ENCODE results near the gene CRELD1. TPM values are rescaled to one million over a fixed set of nuclear protein-coding genes. Genes with fewer than 3 reads are reported as not detected.

The CRELD1 gene
- total and polyA plus RNA-seq, 2 of the 13 experiments (the other 11 are each of a cell fraction or from before 2014, with no cell fraction given) = 27.1 to 61.9 TPM

GRCh38 chr3:9955067-9955502 is 21.5 kb downstream of the CRELD1 start:
- Histone ChIP-seq H3K4me3 (replicated peaks in 1 of 3; ENCODE audit: insufficient read depth in 1 of 3, low read depth in 2 of 3, low read length in 3 of 3) (no peak overlapping the region), H3K4me2 (ENCODE audit: low read depth, low read length) (peak overlapping the region; percentile 46), H3K27ac (ENCODE audit: extremely low read length, insufficient read depth, low read length) (no peak overlapping the region), H3K79me2 (ENCODE audit: insufficient read depth, low read length) (no peaks in the 10 kb centered on the region), H3K4me1 (ENCODE audit: insufficient read depth, low read length) (peaks cover 38% of the 10 kb centered on the region), H3K9ac (ENCODE audit: insufficient read depth, low read depth, low read length) (no peak overlapping the region; the same call in 1 of the 2 replicates), H3K9me3 (ENCODE audit: low read length) (no peaks in the 10 kb centered on the region), H3K36me3 (replicated peaks in 1 of 2; ENCODE audit: control insufficient read depth in 1 of 2, insufficient read depth in 2 of 2, low read length in 2 of 2) (no peaks in the 10 kb centered on the region; a peak in 1 of 5 replicates), H2AFZ (ENCODE audit: low read length) (no peak overlapping the region), H4K20me1 (ENCODE audit: insufficient read depth, low read length) (no peaks in the 10 kb centered on the region), H3K27me3 (ENCODE audit: control insufficient read depth in 1 of 2, insufficient read depth in 2 of 2, low read length in 2 of 2) (no peaks in the 10 kb centered on the region)
- DNase-seq (ENCODE audit: low spot score) (peak; percentile 65), FAIRE-seq (no peak), ATAC-seq (peak; percentile 61)
- POLR2A ChIA-PET = interaction anchor here (1.3 to 2.7 kb wide), 2 partner anchors 9 to 40 kb away, joined by 3 to 16 read pairs; no protein-coding TSS in a partner anchor
- 50% methylated on average over 12 of the region's 12 CpGs for WGBS (ENCODE audit: low lambda C conversion rate)
- intact Hi-C loops (cut with micrococcal nuclease; ENCODE audit: unreplicated experiment) (no loop called here), in situ Hi-C loops (cut with HindIII; ENCODE audit: extremely low pct_ligation_motif_present, low pct_unique_long_range_greater_than_20kb) (no loop called here)
- no TSS peak for BruUV-seq (replicated peaks)
- CTCF ChIA-PET (ENCODE audit: low intra/inter-chr PET ratio, low total read pairs) = no interaction called here
- TF ChIP-seq POLR2AphosphoS2 (IDR thresholded peaks at IDR 0.05; ENCODE audit: low read depth, low read length) = no peak
- TF ChIP-seq ZNF512B (CRISPR knock-in tag; IDR thresholded peaks at IDR 0.05; ENCODE audit: borderline replicate concordance) = no peak
- no peak for TF ChIP-seq NFKBIZ (CRISPR knock-in tag; IDR thresholded peaks at IDR 0.05)
- TF ChIP-seq, protein P1, sequence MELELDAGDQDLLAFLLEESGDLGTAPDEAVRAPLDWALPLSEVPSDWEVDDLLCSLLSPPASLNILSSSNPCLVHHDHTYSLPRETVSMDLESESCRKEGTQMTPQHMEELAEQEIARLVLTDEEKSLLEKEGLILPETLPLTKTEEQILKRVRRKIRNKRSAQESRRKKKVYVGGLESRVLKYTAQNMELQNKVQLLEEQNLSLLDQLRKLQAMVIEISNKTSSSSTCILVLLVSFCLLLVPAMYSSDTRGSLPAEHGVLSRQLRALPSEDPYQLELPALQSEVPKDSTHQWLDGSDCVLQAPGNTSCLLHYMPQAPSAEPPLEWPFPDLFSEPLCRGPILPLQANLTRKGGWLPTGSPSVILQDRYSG (CRISPR knock-in tag; IDR thresholded peaks at IDR 0.05) = no peak
- 0 out of 2 replicates have a peak, but pooled peaks have one; percentile 30 for TF ChIP-seq SALL1 (CRISPR knock-in tag; IDR thresholded peaks at IDR 0.05)
- TF ChIP-seq, protein P2, sequence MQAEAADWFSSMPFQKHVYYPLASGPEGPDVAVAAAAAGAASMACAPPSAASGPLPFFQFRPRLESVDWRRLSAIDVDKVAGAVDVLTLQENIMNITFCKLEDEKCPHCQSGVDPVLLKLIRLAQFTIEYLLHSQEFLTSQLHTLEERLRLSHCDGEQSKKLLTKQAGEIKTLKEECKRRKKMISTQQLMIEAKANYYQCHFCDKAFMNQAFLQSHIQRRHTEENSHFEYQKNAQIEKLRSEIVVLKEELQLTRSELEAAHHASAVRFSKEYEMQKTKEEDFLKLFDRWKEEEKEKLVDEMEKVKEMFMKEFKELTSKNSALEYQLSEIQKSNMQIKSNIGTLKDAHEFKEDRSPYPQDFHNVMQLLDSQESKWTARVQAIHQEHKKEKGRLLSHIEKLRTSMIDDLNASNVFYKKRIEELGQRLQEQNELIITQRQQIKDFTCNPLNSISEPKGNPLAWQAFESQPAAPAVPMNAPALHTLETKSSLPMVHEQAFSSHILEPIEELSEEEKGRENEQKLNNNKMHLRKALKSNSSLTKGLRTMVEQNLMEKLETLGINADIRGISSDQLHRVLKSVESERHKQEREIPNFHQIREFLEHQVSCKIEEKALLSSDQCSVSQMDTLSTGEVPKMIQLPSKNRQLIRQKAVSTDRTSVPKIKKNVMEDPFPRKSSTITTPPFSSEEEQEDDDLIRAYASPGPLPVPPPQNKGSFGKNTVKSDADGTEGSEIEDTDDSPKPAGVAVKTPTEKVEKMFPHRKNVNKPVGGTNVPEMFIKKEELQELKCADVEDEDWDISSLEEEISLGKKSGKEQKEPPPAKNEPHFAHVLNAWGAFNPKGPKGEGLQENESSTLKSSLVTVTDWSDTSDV (CRISPR knock-in tag; IDR thresholded peaks at IDR 0.05) = no peak
- 0 out of 2 replicates have a peak, but pooled peaks have one; percentile 24 for TF ChIP-seq GATAD2A (CRISPR knock-in tag; IDR thresholded peaks at IDR 0.05)
- TF ChIP-seq HNRNPH1 (optimal IDR thresholded peaks at IDR 0.05; ENCODE audit: low read depth, low read length) = no peak
- 0 out of 2 replicates have a peak, but pooled peaks have one; percentile 29 for TF ChIP-seq ZFP91 (CRISPR knock-in tag; IDR thresholded peaks at IDR 0.05; ENCODE audit: borderline replicate concordance)
- TF ChIP-seq ZNF562 (CRISPR knock-in tag; IDR thresholded peaks at IDR 0.05; ENCODE audit: borderline replicate concordance) = no peak
- TF ChIP-seq EEA1 (CRISPR knock-in tag; IDR thresholded peaks at IDR 0.05; ENCODE audit: borderline replicate concordance) = no peak
- no peak for TF ChIP-seq RARG (CRISPR knock-in tag; IDR thresholded peaks at IDR 0.05; ENCODE audit: low read depth)
- no peak for TF ChIP-seq ZNF883 (CRISPR knock-in tag; IDR thresholded peaks at IDR 0.05; ENCODE audit: not compliant biosample characterization)
- TF ChIP-seq, protein P3, sequence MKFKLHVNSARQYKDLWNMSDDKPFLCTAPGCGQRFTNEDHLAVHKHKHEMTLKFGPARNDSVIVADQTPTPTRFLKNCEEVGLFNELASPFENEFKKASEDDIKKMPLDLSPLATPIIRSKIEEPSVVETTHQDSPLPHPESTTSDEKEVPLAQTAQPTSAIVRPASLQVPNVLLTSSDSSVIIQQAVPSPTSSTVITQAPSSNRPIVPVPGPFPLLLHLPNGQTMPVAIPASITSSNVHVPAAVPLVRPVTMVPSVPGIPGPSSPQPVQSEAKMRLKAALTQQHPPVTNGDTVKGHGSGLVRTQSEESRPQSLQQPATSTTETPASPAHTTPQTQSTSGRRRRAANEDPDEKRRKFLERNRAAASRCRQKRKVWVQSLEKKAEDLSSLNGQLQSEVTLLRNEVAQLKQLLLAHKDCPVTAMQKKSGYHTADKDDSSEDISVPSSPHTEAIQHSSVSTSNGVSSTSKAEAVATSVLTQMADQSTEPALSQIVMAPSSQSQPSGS (CRISPR knock-in tag; IDR thresholded peaks at IDR 0.05) = no peak
- TF ChIP-seq HOXA3 (CRISPR knock-in tag; IDR thresholded peaks at IDR 0.05) = no peak
